GM23338 (cell line): ENCODE data around the gene AP2B1. TPM values are rescaled to one million over a fixed set of nuclear protein-coding genes. Genes with fewer than 3 reads are reported as not detected.

Source experiments
- ATAC-seq: fragments of 200-7000 bp; cut with Tn5 transposase; 3 replicates; pipeline ENCODE4 v1.9.1; 2020
- DNase-seq: peaks from one replicate; pipeline ENCODE4 v3.0.0-alpha.2; 2015; ENCODE audit warnings: low spot score
- H2AFZ ChIP-seq: fragments of 200-600 bp; sonication (generic); 2 replicates; pipeline ENCODE4 v1.8.0; 2016; ENCODE audit warnings: antibody characterized with exemption, mild to moderate bottlenecking, moderate library complexity
- H3F3A ChIP-seq: fragments of 200-600 bp; sonication (generic); replicated peaks from 2 replicates; pipeline ENCODE4 v1.8.0; 2017; ENCODE audit warnings: antibody characterized with exemption, mixed run types, low read depth
- H3K27ac ChIP-seq: fragments of 200-600 bp; sonication (generic); 2 replicates; pipeline ENCODE4 v1.6.1; 2016; ENCODE audit warnings: low read depth
- H3K27me3 ChIP-seq: fragments of 200-600 bp; sonication (generic); 2 replicates; pipeline ENCODE4 v1.8.0; 2016; ENCODE audit warnings: mild to moderate bottlenecking, mixed run types, moderate library complexity; ENCODE audit not compliant: insufficient read depth
- H3K36me3 ChIP-seq: fragments of 200-600 bp; sonication (generic); 2 replicates; pipeline ENCODE4 v1.8.0; 2016; ENCODE audit warnings: mild to moderate bottlenecking; ENCODE audit not compliant: insufficient read depth
- H3K4me1 ChIP-seq: fragments of 200-600 bp; sonication (generic); 2 replicates; pipeline ENCODE4 v1.8.0; 2016; ENCODE audit warnings: mild to moderate bottlenecking, moderate library complexity; ENCODE audit not compliant: insufficient read depth
- H3K4me2 ChIP-seq: fragments of 200-600 bp; sonication (generic); 2 replicates; pipeline ENCODE4 v1.7.1; 2017; ENCODE audit warnings: mixed run types
- H3K4me3 ChIP-seq: fragments of 200-600 bp; sonication (generic); 2 replicates; pipeline ENCODE4 v1.6.1; 2016; ENCODE audit warnings: mixed run types
- H3K79me2 ChIP-seq: fragments of 200-600 bp; sonication (generic); replicated peaks from 2 replicates; pipeline ENCODE4 v1.8.0; 2017; ENCODE audit warnings: mild to moderate bottlenecking; ENCODE audit not compliant: insufficient read depth
- H3K9me2 ChIP-seq: fragments of 200-600 bp; sonication (generic); 2 replicates; pipeline ENCODE4 v1.8.0; 2017; ENCODE audit not compliant: insufficient read depth
- H4K20me1 ChIP-seq: fragments of 200-600 bp; sonication (generic); replicated peaks from 2 replicates; pipeline ENCODE4 v1.8.0; 2017; ENCODE audit warnings: mild to moderate bottlenecking; ENCODE audit not compliant: insufficient read depth
- H3K27ac Mint-ChIP-seq: 2 replicates; pipeline ENCODE4 v1.8.0; 2020; ENCODE audit warnings: inconsistent platforms, mild to moderate bottlenecking, moderate library complexity, mixed read lengths
- H3K27me3 Mint-ChIP-seq: 3 replicates; pipeline ENCODE4 v1.8.0; 2022; ENCODE audit warnings: low read depth, mild to moderate bottlenecking, moderate library complexity, mixed read lengths, inconsistent platforms; ENCODE audit not compliant: insufficient read depth, poor library complexity
- H3K36me3 Mint-ChIP-seq: 3 replicates; pipeline ENCODE4 v1.8.0; 2021; ENCODE audit warnings: low read depth, mild to moderate bottlenecking, inconsistent platforms, moderate library complexity, mixed read lengths
- H3K4me1 Mint-ChIP-seq: 3 replicates; pipeline ENCODE4 v1.8.0; 2020; ENCODE audit warnings: mild to moderate bottlenecking, inconsistent platforms, mixed read lengths
- H3K4me3 Mint-ChIP-seq: 3 replicates; pipeline ENCODE4 v1.8.0; 2021; ENCODE audit warnings: moderate library complexity, mild to moderate bottlenecking, inconsistent platforms, mixed read lengths
- H3K9me3 Mint-ChIP-seq: 3 replicates; pipeline ENCODE4 v1.8.0; 2020; ENCODE audit warnings: moderate library complexity, mild to moderate bottlenecking, inconsistent platforms, mixed read lengths
- CREB1 ChIP-seq: fragments of 250-450 bp; sonication (Bioruptor Pico); IDR thresholded peaks from 2 replicates; pipeline ENCODE4 v1.5.0; 2020; ENCODE audit warnings: low read depth, mild to moderate bottlenecking, moderate library complexity
- NANOG ChIP-seq: IDR thresholded peaks from 2 replicates; pipeline ENCODE4 v1.6.1; 2016; ENCODE audit warnings: antibody characterized with exemption, borderline replicate concordance
- POLR2AphosphoS5 ChIP-seq: IDR thresholded peaks from 2 replicates; pipeline ENCODE4 v1.6.1; 2016; ENCODE audit warnings: antibody characterized with exemption, low read depth
- STAT1 ChIP-seq: IDR thresholded peaks from one replicate; pipeline ENCODE4 v1.6.1; 2016; ENCODE audit warnings: antibody characterized with exemption; ENCODE audit not compliant: unreplicated experiment
- ZNF114 ChIP-seq: fragments of 250-450 bp; sonication (Bioruptor Pico); IDR thresholded peaks from 2 replicates; pipeline ENCODE4 v1.5.0; 2020; ENCODE audit warnings: mild to moderate bottlenecking, moderate library complexity
- polyA plus RNA-seq: library from polyadenylated mRNA; unstranded; fragments of >200 nt; fragmentation: Nextera tagmentation; extraction: Ambion mirVana; gene quantifications from 2 replicates; pipeline ENCODE4 v1.2.1, GENCODE V29; 2016
- total RNA-seq: library from RNA; depleted of rRNA; stranded (reverse); fragments of >200 nt; shearing (Covaris generic); gene quantifications from 2 replicates; pipeline ENCODE4 v1.2.3, GENCODE V29; 2014
- TF ChIP-seq, protein P1 (sequence below): IDR thresholded peaks from one replicate; pipeline ENCODE4 v1.6.1; 2018; ENCODE audit warnings: antibody characterized with exemption; ENCODE audit not compliant: unreplicated experiment
- TF ChIP-seq, protein P2 (sequence below): fragments of 250-450 bp; sonication (Bioruptor Pico); IDR thresholded peaks from 2 replicates; pipeline ENCODE4 v1.5.0; 2020; ENCODE audit warnings: mild to moderate bottlenecking, moderate library complexity

AP2B1 gene
- total and polyA plus RNA-seq, 2 experiments from 2014 or later = 89.7 to 144 TPM

DNA sequence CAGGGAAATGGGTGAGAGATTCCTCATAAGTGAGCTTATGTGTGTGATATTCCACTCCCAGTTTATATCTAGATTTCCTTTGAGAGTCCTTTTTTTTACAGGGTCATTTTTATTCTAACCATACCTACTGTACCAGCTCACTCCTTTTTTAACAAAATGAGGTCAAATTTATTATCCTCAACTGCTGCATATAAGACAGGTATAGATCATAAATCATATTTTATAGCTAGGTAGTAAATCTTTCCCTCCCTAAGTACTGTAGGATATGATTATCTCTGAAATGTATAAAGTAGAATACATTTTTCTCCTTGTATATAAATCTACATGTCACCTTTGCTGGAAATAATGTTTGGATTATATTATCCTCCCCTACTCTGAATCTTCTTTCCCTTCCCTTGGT is 31.5 kb downstream of the AP2B1 start:
- H2AFZ ChIP-seq = no peak overlapping the region
- no peaks in the 10 kb centered on the region for H3K27me3 Mint-ChIP-seq
- no peak overlapping the region for H3K27ac Mint-ChIP-seq
- H3K27me3 ChIP-seq = no peaks in the 10 kb centered on the region
- ATAC-seq (no peak), DNase-seq (no peak)
- H3K9me3 Mint-ChIP-seq = no peaks in the 10 kb centered on the region
- H3K27ac ChIP-seq = no peak overlapping the region
- no peaks in the 10 kb centered on the region for H3K9me2 ChIP-seq
- H3K4me1 Mint-ChIP-seq = no peaks in the 10 kb centered on the region
- peaks cover 7% of the 10 kb centered on the region; the same call in 1 of the 2 replicates for H3K79me2 ChIP-seq
- no peak overlapping the region for H3K4me3 Mint-ChIP-seq
- no peak overlapping the region for H3K4me3 ChIP-seq
- H3K4me2 ChIP-seq = no peak overlapping the region
- no peaks in the 10 kb centered on the region; the same call in 1 of the 2 replicates for H3K36me3 ChIP-seq
- TF ChIP-seq POLR2AphosphoS5 = no peak
- TF ChIP-seq NANOG = no peak
- TF ChIP-seq, protein P1, sequence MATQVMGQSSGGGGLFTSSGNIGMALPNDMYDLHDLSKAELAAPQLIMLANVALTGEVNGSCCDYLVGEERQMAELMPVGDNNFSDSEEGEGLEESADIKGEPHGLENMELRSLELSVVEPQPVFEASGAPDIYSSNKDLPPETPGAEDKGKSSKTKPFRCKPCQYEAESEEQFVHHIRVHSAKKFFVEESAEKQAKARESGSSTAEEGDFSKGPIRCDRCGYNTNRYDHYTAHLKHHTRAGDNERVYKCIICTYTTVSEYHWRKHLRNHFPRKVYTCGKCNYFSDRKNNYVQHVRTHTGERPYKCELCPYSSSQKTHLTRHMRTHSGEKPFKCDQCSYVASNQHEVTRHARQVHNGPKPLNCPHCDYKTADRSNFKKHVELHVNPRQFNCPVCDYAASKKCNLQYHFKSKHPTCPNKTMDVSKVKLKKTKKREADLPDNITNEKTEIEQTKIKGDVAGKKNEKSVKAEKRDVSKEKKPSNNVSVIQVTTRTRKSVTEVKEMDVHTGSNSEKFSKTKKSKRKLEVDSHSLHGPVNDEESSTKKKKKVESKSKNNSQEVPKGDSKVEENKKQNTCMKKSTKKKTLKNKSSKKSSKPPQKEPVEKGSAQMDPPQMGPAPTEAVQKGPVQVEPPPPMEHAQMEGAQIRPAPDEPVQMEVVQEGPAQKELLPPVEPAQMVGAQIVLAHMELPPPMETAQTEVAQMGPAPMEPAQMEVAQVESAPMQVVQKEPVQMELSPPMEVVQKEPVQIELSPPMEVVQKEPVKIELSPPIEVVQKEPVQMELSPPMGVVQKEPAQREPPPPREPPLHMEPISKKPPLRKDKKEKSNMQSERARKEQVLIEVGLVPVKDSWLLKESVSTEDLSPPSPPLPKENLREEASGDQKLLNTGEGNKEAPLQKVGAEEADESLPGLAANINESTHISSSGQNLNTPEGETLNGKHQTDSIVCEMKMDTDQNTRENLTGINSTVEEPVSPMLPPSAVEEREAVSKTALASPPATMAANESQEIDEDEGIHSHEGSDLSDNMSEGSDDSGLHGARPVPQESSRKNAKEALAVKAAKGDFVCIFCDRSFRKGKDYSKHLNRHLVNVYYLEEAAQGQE = no peak
- TF ChIP-seq CREB1 (CRISPR knock-in tag) = no peak
- no peak for TF ChIP-seq STAT1
- no peak for TF ChIP-seq ZNF114
- TF ChIP-seq, protein P2, sequence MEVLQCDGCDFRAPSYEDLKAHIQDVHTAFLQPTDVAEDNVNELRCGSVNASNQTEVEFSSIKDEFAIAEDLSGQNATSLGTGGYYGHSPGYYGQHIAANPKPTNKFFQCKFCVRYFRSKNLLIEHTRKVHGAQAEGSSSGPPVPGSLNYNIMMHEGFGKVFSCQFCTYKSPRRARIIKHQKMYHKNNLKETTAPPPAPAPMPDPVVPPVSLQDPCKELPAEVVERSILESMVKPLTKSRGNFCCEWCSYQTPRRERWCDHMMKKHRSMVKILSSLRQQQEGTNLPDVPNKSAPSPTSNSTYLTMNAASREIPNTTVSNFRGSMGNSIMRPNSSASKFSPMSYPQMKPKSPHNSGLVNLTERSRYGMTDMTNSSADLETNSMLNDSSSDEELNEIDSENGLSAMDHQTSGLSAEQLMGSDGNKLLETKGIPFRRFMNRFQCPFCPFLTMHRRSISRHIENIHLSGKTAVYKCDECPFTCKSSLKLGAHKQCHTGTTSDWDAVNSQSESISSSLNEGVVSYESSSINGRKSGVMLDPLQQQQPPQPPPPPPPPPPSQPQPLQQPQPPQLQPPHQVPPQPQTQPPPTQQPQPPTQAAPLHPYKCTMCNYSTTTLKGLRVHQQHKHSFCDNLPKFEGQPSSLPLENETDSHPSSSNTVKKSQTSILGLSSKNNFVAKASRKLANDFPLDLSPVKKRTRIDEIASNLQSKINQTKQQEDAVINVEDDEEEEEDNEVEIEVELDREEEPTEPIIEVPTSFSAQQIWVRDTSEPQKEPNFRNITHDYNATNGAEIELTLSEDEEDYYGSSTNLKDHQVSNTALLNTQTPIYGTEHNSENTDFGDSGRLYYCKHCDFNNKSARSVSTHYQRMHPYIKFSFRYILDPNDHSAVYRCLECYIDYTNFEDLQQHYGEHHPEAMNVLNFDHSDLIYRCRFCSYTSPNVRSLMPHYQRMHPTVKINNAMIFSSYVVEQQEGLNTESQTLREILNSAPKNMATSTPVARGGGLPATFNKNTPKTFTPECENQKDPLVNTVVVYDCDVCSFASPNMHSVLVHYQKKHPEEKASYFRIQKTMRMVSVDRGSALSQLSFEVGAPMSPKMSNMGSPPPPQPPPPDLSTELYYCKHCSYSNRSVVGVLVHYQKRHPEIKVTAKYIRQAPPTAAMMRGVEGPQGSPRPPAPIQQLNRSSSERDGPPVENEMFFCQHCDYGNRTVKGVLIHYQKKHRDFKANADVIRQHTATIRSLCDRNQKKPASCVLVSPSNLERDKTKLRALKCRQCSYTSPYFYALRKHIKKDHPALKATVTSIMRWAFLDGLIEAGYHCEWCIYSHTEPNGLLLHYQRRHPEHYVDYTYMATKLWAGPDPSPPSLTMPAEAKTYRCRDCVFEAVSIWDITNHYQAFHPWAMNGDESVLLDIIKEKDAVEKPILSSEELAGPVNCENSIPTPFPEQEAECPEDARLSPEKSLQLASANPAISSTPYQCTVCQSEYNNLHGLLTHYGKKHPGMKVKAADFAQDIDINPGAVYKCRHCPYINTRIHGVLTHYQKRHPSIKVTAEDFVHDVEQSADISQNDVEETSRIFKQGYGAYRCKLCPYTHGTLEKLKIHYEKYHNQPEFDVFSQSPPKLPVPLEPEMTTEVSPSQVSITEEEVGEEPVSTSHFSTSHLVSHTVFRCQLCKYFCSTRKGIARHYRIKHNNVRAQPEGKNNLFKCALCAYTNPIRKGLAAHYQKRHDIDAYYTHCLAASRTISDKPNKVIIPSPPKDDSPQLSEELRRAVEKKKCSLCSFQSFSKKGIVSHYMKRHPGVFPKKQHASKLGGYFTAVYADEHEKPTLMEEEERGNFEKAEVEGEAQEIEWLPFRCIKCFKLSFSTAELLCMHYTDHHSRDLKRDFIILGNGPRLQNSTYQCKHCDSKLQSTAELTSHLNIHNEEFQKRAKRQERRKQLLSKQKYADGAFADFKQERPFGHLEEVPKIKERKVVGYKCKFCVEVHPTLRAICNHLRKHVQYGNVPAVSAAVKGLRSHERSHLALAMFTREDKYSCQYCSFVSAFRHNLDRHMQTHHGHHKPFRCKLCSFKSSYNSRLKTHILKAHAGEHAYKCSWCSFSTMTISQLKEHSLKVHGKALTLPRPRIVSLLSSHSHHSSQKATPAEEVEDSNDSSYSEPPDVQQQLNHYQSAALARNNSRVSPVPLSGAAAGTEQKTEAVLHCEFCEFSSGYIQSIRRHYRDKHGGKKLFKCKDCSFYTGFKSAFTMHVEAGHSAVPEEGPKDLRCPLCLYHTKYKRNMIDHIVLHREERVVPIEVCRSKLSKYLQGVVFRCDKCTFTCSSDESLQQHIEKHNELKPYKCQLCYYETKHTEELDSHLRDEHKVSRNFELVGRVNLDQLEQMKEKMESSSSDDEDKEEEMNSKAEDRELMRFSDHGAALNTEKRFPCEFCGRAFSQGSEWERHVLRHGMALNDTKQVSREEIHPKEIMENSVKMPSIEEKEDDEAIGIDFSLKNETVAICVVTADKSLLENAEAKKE (CRISPR knock-in tag) = no peak
- no peaks in the 10 kb centered on the region for H3K4me1 ChIP-seq
- no peaks in the 10 kb centered on the region for H3F3A ChIP-seq
- peaks cover 11% of the 10 kb centered on the region; the same call in 1 of the 2 replicates for H4K20me1 ChIP-seq
- H3K36me3 Mint-ChIP-seq = no peaks in the 10 kb centered on the region
